Measurements from ENCODE around the gene SKI. TPM values are rescaled to one million over a fixed set of nuclear protein-coding genes. Genes with fewer than 3 reads are reported as not detected.

Gene SKI
- total RNA-seq, 2 donors from 2014 or later = 46.2 to 114 TPM

- no peak overlapping the region for H3K27ac ChIP-seq
- intact Hi-C loops (cut with DNase I) = loop anchor here (5.0 kb wide), 1 partner anchor 85 kb away; no protein-coding TSS in a partner anchor
- H3K4me3 ChIP-seq = no peak overlapping the region
- WGBS = 84% methylated on average over 30 of the region's 32 CpGs
- no peak for DNase-seq (ENCODE audit: low spot score)
- no peaks in the 10 kb centered on the region for H3K9me3 ChIP-seq
- H3K36me3 ChIP-seq = no peaks in the 10 kb centered on the region
- TF ChIP-seq POLR2AphosphoS5 (IDR thresholded peaks at IDR 0.05) = no peak
- TF ChIP-seq CTCF (IDR thresholded peaks at IDR 0.05) = no peak
- no peak for TF ChIP-seq POLR2A (IDR thresholded peaks at IDR 0.05)
- peaks cover 33% of the 10 kb centered on the region for H3K4me1 ChIP-seq (replicated peaks)
- no peaks in the 10 kb centered on the region for H3K27me3 ChIP-seq (replicated peaks; ENCODE audit: insufficient read depth)
These were observed 89.3 kb downstream of the SKI start for GRCh38 chr1:2317230-2318065.

GRCh38 chr1:2318314-2319278 is 90.5 kb downstream of the SKI start:
- Histone ChIP-seq H3K27me3 (replicated peaks; ENCODE audit: insufficient read depth) (no peaks in the 10 kb centered on the region), H3K9me3 (no peaks in the 10 kb centered on the region), H3K4me3 (no peak overlapping the region), H3K27ac (no peak overlapping the region), H3K4me1 (replicated peaks) (peaks cover 27% of the 10 kb centered on the region), H3K36me3 (no peaks in the 10 kb centered on the region)
- intact Hi-C loops (cut with DNase I) = loop anchor here (5.0 kb wide), 1 partner anchor 86 kb away; no protein-coding TSS in a partner anchor
- WGBS = 83% methylated on average over 40 of the region's 41 CpGs
- DNase-seq (ENCODE audit: low spot score) = no peak
- TF ChIP-seq POLR2A (IDR thresholded peaks at IDR 0.05) = no peak
- no peak for TF ChIP-seq POLR2AphosphoS5 (IDR thresholded peaks at IDR 0.05)
- no peak for TF ChIP-seq CTCF (IDR thresholded peaks at IDR 0.05)

- 87% methylated on average over 21 of the region's 21 CpGs for WGBS
- Histone ChIP-seq H3K4me3 (no peak overlapping the region), H3K9me3 (no peaks in the 10 kb centered on the region), H3K36me3 (no peaks in the 10 kb centered on the region), H3K27me3 (replicated peaks; ENCODE audit: insufficient read depth) (no peaks in the 10 kb centered on the region), H3K27ac (no peak overlapping the region), H3K4me1 (replicated peaks) (peaks cover 25% of the 10 kb centered on the region)
- no peak for DNase-seq (ENCODE audit: low spot score)
- TF ChIP-seq POLR2A (IDR thresholded peaks at IDR 0.05) = no peak
- TF ChIP-seq POLR2AphosphoS5 (IDR thresholded peaks at IDR 0.05) = no peak
- TF ChIP-seq CTCF (IDR thresholded peaks at IDR 0.05) = no peak
- intact Hi-C loops (cut with DNase I) = loop anchor here (5.0 kb wide), 1 partner anchor 87 kb away; no protein-coding TSS in a partner anchor
These were observed 91.2 kb downstream of the SKI start for GRCh38 chr1:2319291-2319690.

- Histone ChIP-seq H3K27me3 (replicated peaks; ENCODE audit: insufficient read depth) (no peaks in the 10 kb centered on the region), H3K27ac (no peak overlapping the region), H3K4me3 (no peak overlapping the region), H3K36me3 (no peaks in the 10 kb centered on the region), H3K9me3 (no peaks in the 10 kb centered on the region), H3K4me1 (replicated peaks) (peaks cover 25% of the 10 kb centered on the region)
- intact Hi-C loops (cut with DNase I) = no loop called here
- WGBS = 70% methylated on average over 15 of the region's 15 CpGs
- TF ChIP-seq POLR2AphosphoS5 (IDR thresholded peaks at IDR 0.05) = no peak
- no peak for TF ChIP-seq CTCF (IDR thresholded peaks at IDR 0.05)
- DNase-seq (ENCODE audit: low spot score) = no peak
These were observed 91.9 kb downstream of the SKI start for GRCh38 chr1:2320006-2320405.

All from prostate gland (tissue), 2 donors.